CD14-positive monocyte (primary cell): ENCODE data around the gene ZSCAN5B. TPM values are rescaled to one million over a fixed set of nuclear protein-coding genes. Genes with fewer than 3 reads are reported as not detected.

Experiments
- DNase-seq, 3 donors: peaks; one replicate each; pipeline ENCODE4 v3.0.0-alpha.2; 2011 to 2022
- H2AFZ ChIP-seq: 2 replicates; pipeline ENCODE4 v1.6.0; 2012; ENCODE audit warnings: mild to moderate bottlenecking, low read depth, low read length, inconsistent platforms; ENCODE audit not compliant: insufficient read depth, poor library complexity, severe bottlenecking
- H3K27ac ChIP-seq, 2 donors: 1 replicate in 1 of 2; 2 replicates in 1 of 2; pipeline ENCODE4 v1.5.1; 2012 to 2013; ENCODE audit warnings: low read length in 2 of 2, control low read depth in 1 of 2, inconsistent platforms in 1 of 2, low read depth in 1 of 2, mild to moderate bottlenecking in 1 of 2
- H3K27me3 ChIP-seq, 2 donors: one replicate each; pipeline versions ENCODE4 v1.6.0 to v1.6.1; 2011 to 2013; ENCODE audit warnings: low read length in 2 of 2; ENCODE audit not compliant: control insufficient read depth in 2 of 2, insufficient read depth in 2 of 2
- H3K36me3 ChIP-seq, 2 donors: replicated peaks in 1 of 2; 1 replicate in 1 of 2; 2 replicates in 1 of 2; pipeline versions ENCODE4 v1.5.1 to v1.6.1; 2012 to 2013; ENCODE audit warnings: low read length in 2 of 2, control low read depth in 1 of 2, inconsistent platforms in 1 of 2, mild to moderate bottlenecking in 1 of 2; ENCODE audit not compliant: insufficient read depth in 2 of 2, control insufficient read depth in 1 of 2
- H3K4me1 ChIP-seq, 2 donors: 1 replicate in 1 of 2; 2 replicates in 1 of 2; pipeline versions ENCODE4 v1.5.1 to v1.6.1; 2012 to 2013; ENCODE audit warnings: low read length in 2 of 2, control low read depth in 1 of 2, inconsistent platforms in 1 of 2, mild to moderate bottlenecking in 1 of 2, moderate library complexity in 1 of 2; ENCODE audit not compliant: insufficient read depth in 2 of 2, control insufficient read depth in 1 of 2
- H3K4me2 ChIP-seq: replicated peaks from 2 replicates; pipeline ENCODE3; 2012; ENCODE audit warnings: low read length, moderate library complexity, mild to moderate bottlenecking; ENCODE audit not compliant: poor library complexity, severe bottlenecking; ENCODE audit errors: extremely low read depth
- H3K4me3 ChIP-seq, 3 experiments: fragments of 200-600 bp in 1 of 3; sonication (generic) in 1 of 3; replicated peaks in 1 of 3; 1 replicate in 2 of 3; 2 replicates in 1 of 3; pipeline ENCODE4 v1.5.1; 2011 to 2013; ENCODE audit warnings: low read length in 3 of 3, mild to moderate bottlenecking in 3 of 3, control low read depth in 2 of 3, low read depth in 2 of 3, inconsistent platforms in 1 of 3, moderate library complexity in 1 of 3
- H3K79me2 ChIP-seq: 2 replicates; pipeline ENCODE4 v1.6.0; 2012; ENCODE audit warnings: mild to moderate bottlenecking, control low read depth, inconsistent platforms, low read length, moderate library complexity; ENCODE audit not compliant: insufficient read depth
- H3K9ac ChIP-seq: 2 replicates; pipeline ENCODE4 v1.6.0; 2017; ENCODE audit warnings: low read length, mild to moderate bottlenecking; ENCODE audit not compliant: insufficient read depth, poor library complexity, severe bottlenecking
- H3K9me3 ChIP-seq, 2 donors: replicated peaks in 1 of 2; 1 replicate in 1 of 2; 2 replicates in 1 of 2; pipeline versions ENCODE4 v1.5.1 to v1.6.1; 2012 to 2013; ENCODE audit warnings: low read length in 2 of 2, control low read depth in 1 of 2; ENCODE audit not compliant: control insufficient read depth in 1 of 2, insufficient read depth in 1 of 2
- H4K20me1 ChIP-seq: 2 replicates; pipeline ENCODE4 v1.6.0; 2012; ENCODE audit warnings: mild to moderate bottlenecking, low read length, control low read depth, moderate library complexity; ENCODE audit not compliant: insufficient read depth
- H3K27ac Mint-ChIP-seq, 7 donors: one replicate each; pipeline ENCODE4 v1.8.0; 2020; ENCODE audit warnings: mild to moderate bottlenecking in 7 of 7, mixed read lengths in 7 of 7, moderate library complexity in 6 of 7, inconsistent platforms in 2 of 7
- H3K27me3 Mint-ChIP-seq, 3 donors: one replicate each; pipeline ENCODE4 v1.8.0; 2021 to 2022; ENCODE audit warnings: low read depth in 3 of 3, mild to moderate bottlenecking in 3 of 3, mixed read lengths in 3 of 3, moderate library complexity in 3 of 3, inconsistent platforms in 1 of 3
- H3K36me3 Mint-ChIP-seq, 2 donors: one replicate each; pipeline ENCODE4 v1.8.0; 2020; ENCODE audit warnings: mixed read lengths in 2 of 2, inconsistent platforms in 1 of 2, mild to moderate bottlenecking in 1 of 2
- H3K4me1 Mint-ChIP-seq: one replicate; pipeline ENCODE4 v1.8.0; 2020; ENCODE audit warnings: mild to moderate bottlenecking, mixed read lengths
- H3K4me3 Mint-ChIP-seq, 2 donors: one replicate each; pipeline ENCODE4 v1.8.0; 2020; ENCODE audit warnings: mild to moderate bottlenecking in 2 of 2, mixed read lengths in 2 of 2, moderate library complexity in 1 of 2
- H3K9me3 Mint-ChIP-seq, 7 donors: one replicate each; pipeline ENCODE4 v1.8.0; 2020 to 2022; ENCODE audit warnings: mixed read lengths in 7 of 7, mild to moderate bottlenecking in 6 of 7, moderate library complexity in 6 of 7, inconsistent platforms in 2 of 7
- WGBS: methylation state at CpG from one replicate; pipeline ENCODE4 v1.1.5; 2013; ENCODE audit warnings: missing lambda C conversion rate; ENCODE audit not compliant: insufficient coverage; 5-methylcytosine and 5-hydroxymethylcytosine counted together
- intact Hi-C, 2 donors: fragments of 100-400 bp; cut with micrococcal nuclease; formaldehyde crosslinking; loops; one replicate each; pipeline versions ENCODE4 v1.15.0 to v1.15.1; 2023
- polyA plus RNA-seq, 3 donors: library from polyadenylated mRNA; depleted of rRNA in 1 of 3; unstranded in 2 of 3; stranded (reverse) in 1 of 3; fragments of 300-500 nt in 2 of 3; fragments of >200 nt in 1 of 3; fragmentation: Illumina TruSeq in 2 of 3; gene quantifications; 1 replicate in 2 of 3; 2 replicates in 1 of 3; pipeline ENCODE4 v1.2.3, GENCODE V29; 2012 to 2021
- TF ChIP-seq, protein P1 (sequence below): fragments of 200-600 bp; IDR thresholded peaks from one replicate; pipeline ENCODE4 v1.8.0; 2022; ENCODE audit warnings: antibody characterized with exemption, mild to moderate bottlenecking

ZSCAN5B gene
- polyA plus RNA-seq, 3 donors: not detected

DNA sequence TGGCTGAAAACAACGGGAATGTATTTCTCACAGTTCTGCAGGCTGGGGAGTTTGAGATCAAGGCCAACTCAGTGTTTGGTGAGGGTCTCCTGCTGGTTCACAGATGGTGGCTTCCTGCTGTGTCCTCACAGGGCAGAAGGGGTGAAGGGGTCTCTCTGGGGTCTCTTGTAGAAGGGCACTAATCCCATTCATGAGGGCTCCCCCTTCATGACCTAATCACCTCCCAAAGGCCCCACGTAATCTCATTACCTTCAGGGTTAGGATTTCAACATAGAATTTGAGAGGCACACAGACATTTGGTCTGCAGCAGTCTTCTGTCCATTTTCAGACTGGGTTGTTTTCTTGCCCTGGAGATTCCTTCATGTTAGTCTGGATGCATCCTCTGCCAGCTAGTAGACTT, 44.9 kb downstream of the ZSCAN5B start:
- no peaks in the 10 kb centered on the region for H4K20me1 ChIP-seq
- Mint-ChIP-seq H3K4me1 (no peaks in the 10 kb centered on the region), H3K4me3 (no peak overlapping the region), H3K27ac (no peak overlapping the region), H3K27me3 (peaks cover 0 to 2% (median 0%) of the 10 kb centered on the region in 3 donors), H3K9me3 (peaks cover 0 to 3% (median 0%) of the 10 kb centered on the region in 7 donors), H3K36me3 (peaks cover 30 to 37% of the 10 kb centered on the region in 2 donors)
- H3K9me3 ChIP-seq: no peaks in the 10 kb centered on the region
- no peaks in the 10 kb centered on the region for H3K4me1 ChIP-seq
- peaks cover 2 to 18% of the 10 kb centered on the region in 2 donors for H3K36me3 ChIP-seq
- H3K4me3 ChIP-seq: no peak overlapping the region
- no peaks in the 10 kb centered on the region for H3K27me3 ChIP-seq
- H3K4me2 ChIP-seq: no peak overlapping the region
- intact Hi-C loops: loop anchor here in 1 of 2 donors (10.0 kb wide), 1 partner anchor 48 kb away; no protein-coding TSS in a partner anchor
- H3K79me2 ChIP-seq: no peaks in the 10 kb centered on the region
- H3K9ac ChIP-seq: no peak overlapping the region
- no peak overlapping the region for H2AFZ ChIP-seq
- DNase-seq: no peak
- H3K27ac ChIP-seq: no peak overlapping the region
- TF ChIP-seq, protein P1, sequence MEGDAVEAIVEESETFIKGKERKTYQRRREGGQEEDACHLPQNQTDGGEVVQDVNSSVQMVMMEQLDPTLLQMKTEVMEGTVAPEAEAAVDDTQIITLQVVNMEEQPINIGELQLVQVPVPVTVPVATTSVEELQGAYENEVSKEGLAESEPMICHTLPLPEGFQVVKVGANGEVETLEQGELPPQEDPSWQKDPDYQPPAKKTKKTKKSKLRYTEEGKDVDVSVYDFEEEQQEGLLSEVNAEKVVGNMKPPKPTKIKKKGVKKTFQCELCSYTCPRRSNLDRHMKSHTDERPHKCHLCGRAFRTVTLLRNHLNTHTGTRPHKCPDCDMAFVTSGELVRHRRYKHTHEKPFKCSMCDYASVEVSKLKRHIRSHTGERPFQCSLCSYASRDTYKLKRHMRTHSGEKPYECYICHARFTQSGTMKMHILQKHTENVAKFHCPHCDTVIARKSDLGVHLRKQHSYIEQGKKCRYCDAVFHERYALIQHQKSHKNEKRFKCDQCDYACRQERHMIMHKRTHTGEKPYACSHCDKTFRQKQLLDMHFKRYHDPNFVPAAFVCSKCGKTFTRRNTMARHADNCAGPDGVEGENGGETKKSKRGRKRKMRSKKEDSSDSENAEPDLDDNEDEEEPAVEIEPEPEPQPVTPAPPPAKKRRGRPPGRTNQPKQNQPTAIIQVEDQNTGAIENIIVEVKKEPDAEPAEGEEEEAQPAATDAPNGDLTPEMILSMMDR: no peak
- 85% methylated on average over 2 of the region's 2 CpGs for WGBS

DNA sequence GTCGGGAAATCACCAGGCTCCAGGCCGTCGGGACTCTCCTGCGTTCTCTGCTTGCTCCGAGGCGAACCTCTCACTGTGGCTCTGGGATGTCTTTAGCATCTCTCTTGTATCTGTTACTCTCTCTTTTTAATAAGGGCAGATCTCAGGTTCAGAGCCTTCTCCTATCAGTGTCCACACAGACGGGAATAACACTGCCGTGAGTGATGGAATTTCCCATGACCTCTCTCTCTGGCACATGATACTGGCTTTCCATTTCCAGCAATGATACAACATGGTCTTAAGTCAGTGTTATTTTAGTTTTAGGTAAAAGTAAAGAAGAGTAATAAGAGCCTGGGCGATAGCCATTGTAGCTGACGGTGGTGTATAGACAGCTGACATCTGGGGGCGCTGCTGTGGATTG, 47.2 kb downstream of the ZSCAN5B start:
- H3K4me3 Mint-ChIP-seq: no peak overlapping the region

More for the DNA sequence above, 47.2 kb downstream of the ZSCAN5B start:
- no peak overlapping the region for H3K4me3 ChIP-seq
- Mint-ChIP-seq H3K27me3 (peaks cover 0 to 2% (median 0%) of the 10 kb centered on the region in 3 donors), H3K36me3 (peaks cover 19 to 40% of the 10 kb centered on the region in 2 donors), H3K9me3 (peaks cover 0 to 3% (median 2%) of the 10 kb centered on the region in 7 donors), H3K27ac (no peak overlapping the region), H3K4me1 (no peaks in the 10 kb centered on the region)
- no peak overlapping the region for H3K27ac ChIP-seq
- WGBS: 100% methylated on average over 6 of the region's 11 CpGs
- H3K79me2 ChIP-seq: no peaks in the 10 kb centered on the region
- H2AFZ ChIP-seq: no peak overlapping the region
- no peak overlapping the region for H3K9ac ChIP-seq
- intact Hi-C loops: loop anchor here in 1 of 2 donors (10.0 kb wide), 1 partner anchor 46 kb away; no protein-coding TSS in a partner anchor
- no peak overlapping the region for H3K4me2 ChIP-seq
- peaks cover 4 to 11% of the 10 kb centered on the region in 2 donors for H3K36me3 ChIP-seq
- H3K9me3 ChIP-seq: no peaks in the 10 kb centered on the region
- no peaks in the 10 kb centered on the region for H4K20me1 ChIP-seq
- H3K27me3 ChIP-seq: no peaks in the 10 kb centered on the region
- no peaks in the 10 kb centered on the region for H3K4me1 ChIP-seq
- TF ChIP-seq, protein P1: no peak
- no peak for DNase-seq
